Neural cell (in vitro differentiated cells): ENCODE data around the gene CDC42BPB.

Source experiments
- CTCF ChIP-seq: fragments of 450-650 bp; IDR thresholded peaks from 2 replicates; pipeline ENCODE4 v1.5.1; 2014; ENCODE audit warnings: antibody characterized with exemption, mild to moderate bottlenecking, moderate library complexity; ENCODE audit not compliant: poor library complexity, severe bottlenecking
- REST ChIP-seq: IDR thresholded peaks from 2 replicates; pipeline ENCODE4 v1.6.1; 2012; ENCODE audit warnings: borderline replicate concordance
- SMC3 ChIP-seq: fragments of 450-650 bp; conservative IDR thresholded peaks from 2 replicates; pipeline ENCODE4 v1.6.1; 2014; ENCODE audit warnings: antibody characterized with exemption, mild to moderate bottlenecking, moderate library complexity; ENCODE audit not compliant: poor library complexity

- no peak for TF ChIP-seq CTCF
- TF ChIP-seq REST = no peak
- TF ChIP-seq SMC3 = no peak
Measured at GRCh38 chr14:103093856-103094405, 36.6 kb upstream of the CDC42BPB start.
